HepG2 (cell line): ENCODE data around the gene SH3GL1.

Source experiments
- AGO2 ChIP-seq: fragments of 200-400 bp; formaldehyde crosslinking; optimal IDR thresholded peaks from 2 replicates; pipeline ENCODE3; 2017; ENCODE audit warnings: mild to moderate bottlenecking, low read depth, low read length, moderate library complexity
- CREB1 ChIP-seq, 2 experiments: fragments of 450-650 bp in 1 of 2; IDR thresholded peaks; 2 replicates each; pipeline ENCODE4 v1.6.1; 2016 to 2017; ENCODE audit warnings: control low read depth in 1 of 2, mild to moderate bottlenecking in 1 of 2, missing compliant biosample characterization in 1 of 2, missing genetic modification characterization in 1 of 2
- CTCF ChIP-seq: sonication (generic); formaldehyde crosslinking; IDR thresholded peaks from 2 replicates; pipeline ENCODE4 v1.5.0; 2020; ENCODE audit warnings: mild to moderate bottlenecking, missing genetic modification reagents, moderate library complexity
- HBP1 ChIP-seq: IDR thresholded peaks from 2 replicates; pipeline ENCODE4 v1.6.1; 2016; ENCODE audit warnings: low read depth, control low read depth
- MYC ChIP-seq: sonication (generic); formaldehyde crosslinking; IDR thresholded peaks from 2 replicates; pipeline ENCODE4 v1.9.0; 2021; ENCODE audit warnings: missing genetic modification reagents, borderline replicate concordance
- NFYB ChIP-seq: sonication (generic); formaldehyde crosslinking; IDR thresholded peaks from 2 replicates; pipeline ENCODE4 v1.4.0; 2020; ENCODE audit warnings: missing genetic modification reagents
- NR2F2 ChIP-seq: IDR thresholded peaks from 2 replicates; pipeline ENCODE4 v1.6.1; 2012; ENCODE audit warnings: low read depth, inconsistent platforms, borderline replicate concordance
- ZBTB1 ChIP-seq: sonication (generic); formaldehyde crosslinking; IDR thresholded peaks from 2 replicates; pipeline ENCODE4 v1.4.0; 2020; ENCODE audit warnings: missing genetic modification reagents, borderline replicate concordance
- ZNF496 ChIP-seq: sonication (generic); formaldehyde crosslinking; IDR thresholded peaks from 2 replicates; pipeline ENCODE4 v1.8.1; 2023; ENCODE audit warnings: mild to moderate bottlenecking, moderate library complexity, missing genetic modification reagents; ENCODE audit not compliant: insufficient replicate concordance
- TF ChIP-seq, protein P1 (sequence below): sonication (generic); formaldehyde crosslinking; IDR thresholded peaks from 2 replicates; pipeline ENCODE4 v1.4.0; 2020; ENCODE audit warnings: missing genetic modification reagents
- TF ChIP-seq, protein P2 (sequence below): IDR thresholded peaks from 2 replicates; pipeline ENCODE4 v1.6.1; 2012; ENCODE audit warnings: inconsistent platforms

DNA sequence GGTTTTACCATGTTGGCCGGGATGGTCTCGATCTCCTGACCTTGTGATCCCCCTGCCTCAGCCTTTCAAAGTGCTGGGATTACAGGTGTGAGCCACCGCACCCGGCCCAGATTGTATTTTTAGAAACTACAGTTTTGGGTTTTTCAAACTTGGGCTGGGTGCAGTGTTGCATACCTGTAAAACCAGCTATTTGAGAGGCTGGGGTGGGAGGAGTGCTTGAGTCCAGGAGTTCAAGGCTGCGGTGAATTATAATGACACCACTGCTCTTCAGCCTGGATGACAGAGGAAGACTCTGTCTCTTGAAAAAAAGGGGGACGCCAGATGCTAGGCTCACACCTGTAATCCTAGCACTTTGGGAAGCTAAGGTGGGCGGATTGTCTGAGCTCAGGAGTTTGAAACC, 6.3 kb upstream of the SH3GL1 start:
- TF ChIP-seq ZBTB1 (no peak), NFYB (CRISPR knock-in tag) (no peak), CTCF (CRISPR knock-in tag) (no peak), ZNF496 (CRISPR knock-in tag) (no peak), NR2F2 (no peak), AGO2 (no peak), CREB1 (IDR thresholded peaks at IDR 0.05) (no peak), CREB1 (CRISPR knock-in tag; IDR thresholded peaks at IDR 0.05) (no peak), HBP1 (CRISPR knock-in tag) (no peak), MYC (CRISPR knock-in tag) (no peak)
- TF ChIP-seq, protein P1, sequence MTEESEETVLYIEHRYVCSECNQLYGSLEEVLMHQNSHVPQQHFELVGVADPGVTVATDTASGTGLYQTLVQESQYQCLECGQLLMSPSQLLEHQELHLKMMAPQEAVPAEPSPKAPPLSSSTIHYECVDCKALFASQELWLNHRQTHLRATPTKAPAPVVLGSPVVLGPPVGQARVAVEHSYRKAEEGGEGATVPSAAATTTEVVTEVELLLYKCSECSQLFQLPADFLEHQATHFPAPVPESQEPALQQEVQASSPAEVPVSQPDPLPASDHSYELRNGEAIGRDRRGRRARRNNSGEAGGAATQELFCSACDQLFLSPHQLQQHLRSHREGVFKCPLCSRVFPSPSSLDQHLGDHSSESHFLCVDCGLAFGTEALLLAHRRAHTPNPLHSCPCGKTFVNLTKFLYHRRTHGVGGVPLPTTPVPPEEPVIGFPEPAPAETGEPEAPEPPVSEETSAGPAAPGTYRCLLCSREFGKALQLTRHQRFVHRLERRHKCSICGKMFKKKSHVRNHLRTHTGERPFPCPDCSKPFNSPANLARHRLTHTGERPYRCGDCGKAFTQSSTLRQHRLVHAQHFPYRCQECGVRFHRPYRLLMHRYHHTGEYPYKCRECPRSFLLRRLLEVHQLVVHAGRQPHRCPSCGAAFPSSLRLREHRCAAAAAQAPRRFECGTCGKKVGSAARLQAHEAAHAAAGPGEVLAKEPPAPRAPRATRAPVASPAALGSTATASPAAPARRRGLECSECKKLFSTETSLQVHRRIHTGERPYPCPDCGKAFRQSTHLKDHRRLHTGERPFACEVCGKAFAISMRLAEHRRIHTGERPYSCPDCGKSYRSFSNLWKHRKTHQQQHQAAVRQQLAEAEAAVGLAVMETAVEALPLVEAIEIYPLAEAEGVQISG (CRISPR knock-in tag) = no peak
- TF ChIP-seq, protein P2, sequence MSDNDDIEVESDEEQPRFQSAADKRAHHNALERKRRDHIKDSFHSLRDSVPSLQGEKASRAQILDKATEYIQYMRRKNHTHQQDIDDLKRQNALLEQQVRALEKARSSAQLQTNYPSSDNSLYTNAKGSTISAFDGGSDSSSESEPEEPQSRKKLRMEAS = no peak
